NCI-H2029 treated with DMSO at 0.1 percent for 48 hours (cell line): ENCODE results near the gene OR52A1.

Experiments
- DNase-seq: peaks from one replicate; lab custom pipeline; 2025; lab: John Stamatoyannopoulos, UW

The OR52A1 gene

GRCh38 chr11:5131584-5132335 lies 22.8 kb downstream of the OR52A1 start:
- no peak for DNase-seq

GRCh38 chr11:5129457-5129877 lies 25.1 kb downstream of the OR52A1 start:
- no peak for DNase-seq

GRCh38 chr11:5124891-5125620 lies 29.5 kb downstream of the OR52A1 start:
- DNase-seq: no peak

GRCh38 chr11:5123802-5124521 lies 30.6 kb downstream of the OR52A1 start:
- peak; percentile 30 for DNase-seq

- no peak for DNase-seq
Observed at GRCh38 chr11:5118893-5119292, 35.7 kb downstream of the OR52A1 start.

- no peak for DNase-seq
Observed at GRCh38 chr11:5117588-5117987, 37.0 kb downstream of the OR52A1 start.

- no peak for DNase-seq
Observed at GRCh38 chr11:5115339-5115738, 39.2 kb downstream of the OR52A1 start.

GRCh38 chr11:5107285-5107684 lies 47.3 kb downstream of the OR52A1 start:
- DNase-seq: no peak

- DNase-seq: no peak
Observed at GRCh38 chr11:5103066-5103465, 51.5 kb downstream of the OR52A1 start.

- DNase-seq: no peak
Observed at GRCh38 chr11:5102246-5102645, 52.3 kb downstream of the OR52A1 start.

GRCh38 chr11:5096011-5096410 lies 58.5 kb downstream of the OR52A1 start:
- no peak for DNase-seq
